ENCODE results near the gene PCARE.

- no peak for TF ChIP-seq CTCF (IDR thresholded peaks at IDR 0.05)
- TF ChIP-seq POLR2A (IDR thresholded peaks at IDR 0.05): no peak
Observed at GRCh38 chr2:29068513-29068912, 5.8 kb downstream of the PCARE start.
